Measurements from ENCODE around the gene EEA1.

The EEA1 gene

DNA sequence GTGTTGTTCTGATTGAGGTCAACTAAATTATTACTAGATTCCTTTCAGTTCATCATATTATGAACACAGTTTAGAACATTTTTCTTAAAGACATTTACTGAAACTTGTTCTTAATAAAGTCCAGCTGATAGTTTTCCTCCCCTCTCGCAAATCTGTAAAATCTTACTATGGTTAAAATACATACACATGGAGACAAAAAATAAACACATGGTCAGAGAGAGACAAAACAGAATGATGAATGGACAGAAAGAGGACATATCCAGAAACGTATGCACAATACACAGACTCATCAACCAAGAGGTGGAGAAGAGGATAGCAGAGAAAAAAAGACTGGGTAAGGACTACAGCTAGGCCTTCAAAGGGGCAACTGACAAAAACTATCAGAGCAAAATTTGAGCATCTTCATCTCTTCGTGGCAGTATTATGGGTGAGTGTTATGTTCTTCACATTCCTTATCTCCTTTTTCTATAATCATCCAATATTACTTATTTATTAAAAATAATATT lies 38.4 kb downstream of the EEA1 start:
- DNase-seq (ENCODE audit: low read depth in 2 of 2, low spot score in 1 of 2): no peak

DNA sequence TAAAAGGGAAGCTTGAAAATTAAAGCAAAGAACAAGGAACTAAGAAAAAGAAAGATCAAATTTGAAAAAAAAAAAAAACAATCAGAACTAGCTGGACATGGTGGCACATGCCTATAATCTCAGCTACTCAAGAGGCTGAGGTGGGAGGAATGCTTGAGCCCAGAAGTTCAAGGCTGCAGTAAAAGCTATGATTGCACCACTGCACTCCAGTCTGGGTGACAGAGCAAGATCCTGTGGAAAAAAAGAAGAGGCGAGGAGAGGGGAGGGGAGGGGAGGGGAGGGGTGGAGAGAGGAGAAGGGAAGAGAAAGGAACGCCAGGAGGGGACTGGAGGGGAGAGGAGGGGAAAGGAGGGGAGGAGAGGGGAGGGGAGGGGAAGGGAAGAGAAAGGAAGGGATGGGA lies 43.0 kb downstream of the EEA1 start:
- no peak for DNase-seq (ENCODE audit: low read depth in 2 of 2, low spot score in 1 of 2)

GRCh38 chr12:92879698-92880322 lies 49.3 kb downstream of the EEA1 start:
- DNase-seq (ENCODE audit: low read depth in 2 of 2, low spot score in 1 of 2): no peak

GRCh38 chr12:92877904-92878303 lies 51.2 kb downstream of the EEA1 start:
- DNase-seq (ENCODE audit: low read depth in 2 of 2, low spot score in 1 of 2): no peak

GRCh38 chr12:92876496-92876895 lies 52.6 kb downstream of the EEA1 start:
- DNase-seq (ENCODE audit: low read depth in 2 of 2, low spot score in 1 of 2): no peak

- no peak for DNase-seq (ENCODE audit: low read depth in 2 of 2, low spot score in 1 of 2)
These were observed 58.0 kb downstream of the EEA1 start for GRCh38 chr12:92871116-92871515.

GRCh38 chr12:92866418-92866817 lies 62.7 kb downstream of the EEA1 start:
- no peak for DNase-seq (ENCODE audit: low read depth in 2 of 2, low spot score in 1 of 2)

- DNase-seq (ENCODE audit: low read depth in 2 of 2, low spot score in 1 of 2): no peak
These were observed 65.8 kb downstream of the EEA1 start for GRCh38 chr12:92863251-92863650.

- no peak for DNase-seq (ENCODE audit: low read depth in 2 of 2, low spot score in 1 of 2)
These were observed 67.7 kb downstream of the EEA1 start for GRCh38 chr12:92861381-92861780.

GRCh38 chr12:92860521-92860920 lies 68.6 kb downstream of the EEA1 start:
- DNase-seq (ENCODE audit: low read depth in 2 of 2, low spot score in 1 of 2): no peak

GRCh38 chr12:92859650-92860386 lies 69.3 kb downstream of the EEA1 start:
- no peak for DNase-seq (ENCODE audit: low read depth in 2 of 2, low spot score in 1 of 2)

GRCh38 chr12:92857818-92858217 lies 71.3 kb downstream of the EEA1 start:
- DNase-seq (ENCODE audit: low read depth in 2 of 2, low spot score in 1 of 2): no peak

- no peak for DNase-seq (ENCODE audit: low read depth in 2 of 2, low spot score in 1 of 2)
These were observed 74.8 kb downstream of the EEA1 start for GRCh38 chr12:92854344-92854743.

DNA sequence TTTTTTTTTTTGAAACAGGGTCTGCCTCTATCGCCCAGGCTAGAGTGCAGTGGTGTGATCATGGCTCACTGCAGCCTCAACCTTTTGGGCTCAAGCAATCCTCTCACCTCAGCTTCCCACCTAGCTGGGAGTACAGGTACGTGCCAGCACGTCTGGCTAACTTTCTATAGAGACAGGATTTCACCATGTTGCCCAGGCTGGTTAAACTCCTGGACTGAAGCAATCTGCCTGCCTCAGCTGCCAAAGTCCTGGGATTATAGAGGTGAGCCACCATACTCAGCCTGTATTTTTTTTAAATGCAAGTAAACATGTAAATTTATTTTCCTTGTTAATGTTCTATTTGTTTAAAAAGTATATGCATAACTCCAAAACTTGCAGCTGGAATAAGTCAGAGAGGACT lies 80.4 kb downstream of the EEA1 start:
- DNase-seq (ENCODE audit: low read depth in 2 of 2, low spot score in 1 of 2): no peak

GRCh38 chr12:92847368-92847767 lies 81.7 kb downstream of the EEA1 start:
- DNase-seq (ENCODE audit: low read depth in 2 of 2, low spot score in 1 of 2): no peak

GRCh38 chr12:92845329-92845728 lies 83.8 kb downstream of the EEA1 start:
- no peak for DNase-seq (ENCODE audit: low read depth in 2 of 2, low spot score in 1 of 2)

DNA sequence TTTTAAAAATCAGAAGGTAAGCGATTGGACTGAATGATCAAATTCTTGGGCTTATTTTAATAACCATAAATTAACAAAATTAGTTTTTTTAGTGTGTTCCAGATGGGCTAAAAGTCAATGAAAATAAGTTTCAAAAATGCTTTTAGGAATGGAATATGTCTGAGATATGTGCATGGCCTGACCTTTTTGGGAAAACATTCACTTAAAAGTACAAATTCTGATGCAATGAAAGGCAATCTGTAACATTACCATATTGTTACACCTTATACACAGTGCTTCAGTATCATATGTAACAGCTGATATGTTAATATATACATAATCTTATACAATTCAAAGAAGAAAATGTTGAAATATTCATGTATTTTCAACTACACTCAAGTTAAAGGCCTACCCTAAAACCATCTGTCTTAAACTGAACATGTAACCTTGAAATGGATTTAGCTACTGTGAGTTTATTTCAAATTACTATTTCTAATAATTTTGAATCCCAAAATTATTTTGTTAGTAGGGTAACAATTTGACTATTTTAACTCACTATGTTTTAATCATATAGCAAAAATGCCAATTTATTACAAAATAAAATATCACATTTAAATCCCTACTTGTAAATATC lies 84.8 kb downstream of the EEA1 start:
- DNase-seq (ENCODE audit: low read depth in 2 of 2, low spot score in 1 of 2): no peak

- no peak for DNase-seq (ENCODE audit: low read depth in 2 of 2, low spot score in 1 of 2)
These were observed 99.3 kb downstream of the EEA1 start for GRCh38 chr12:92829686-92830282.

- no peak for DNase-seq (ENCODE audit: low read depth in 2 of 2, low spot score in 1 of 2)
These were observed 100.5 kb downstream of the EEA1 start for GRCh38 chr12:92828565-92828964.

GRCh38 chr12:92827836-92828431 lies 101.2 kb downstream of the EEA1 start:
- no peak for DNase-seq (ENCODE audit: low read depth in 2 of 2, low spot score in 1 of 2)

GRCh38 chr12:92821142-92821541 lies 108.0 kb downstream of the EEA1 start:
- no peak for DNase-seq (ENCODE audit: low read depth in 2 of 2, low spot score in 1 of 2)

GRCh38 chr12:92814584-92814983 lies 114.5 kb downstream of the EEA1 start:
- no peak for DNase-seq (ENCODE audit: low read depth in 2 of 2, low spot score in 1 of 2)

All from stimulated activated CD8-positive, alpha-beta memory T cell treated with anti-CD3 and anti-CD28 coated beads, Interleukin-4, amount 100 ng/mL, for 4 hours (primary cell).